ENCODE results near the gene LDLRAD2.

The LDLRAD2 gene

GRCh38 chr1:21860971-21861370 is 48.9 kb downstream of the LDLRAD2 start:
- no peak for DNase-seq (ENCODE audit: low read depth in 2 of 2)

- DNase-seq (ENCODE audit: low read depth in 2 of 2): no peak
Measured at GRCh38 chr1:21861602-21862429, 49.8 kb downstream of the LDLRAD2 start.

GRCh38 chr1:21863981-21864380 is 51.9 kb downstream of the LDLRAD2 start:
- no peak for DNase-seq (ENCODE audit: low read depth in 2 of 2)

GRCh38 chr1:21864730-21865129 is 52.7 kb downstream of the LDLRAD2 start:
- no peak for DNase-seq (ENCODE audit: low read depth in 2 of 2)

GRCh38 chr1:21865609-21865942 is 53.5 kb downstream of the LDLRAD2 start:
- DNase-seq (ENCODE audit: low read depth in 2 of 2): no peak

- DNase-seq (ENCODE audit: low read depth in 2 of 2): no peak
Measured at GRCh38 chr1:21865943-21866706, 54.1 kb downstream of the LDLRAD2 start.

GRCh38 chr1:21866707-21867043 is 54.6 kb downstream of the LDLRAD2 start:
- DNase-seq (ENCODE audit: low read depth in 2 of 2): no peak

- no peak for DNase-seq (ENCODE audit: low read depth in 2 of 2)
Measured at GRCh38 chr1:21867451-21867996, 55.5 kb downstream of the LDLRAD2 start.

GRCh38 chr1:21868482-21868881 is 56.4 kb downstream of the LDLRAD2 start:
- DNase-seq (ENCODE audit: low read depth in 2 of 2): no peak

GRCh38 chr1:21868941-21869454 is 56.9 kb downstream of the LDLRAD2 start:
- no peak for DNase-seq (ENCODE audit: low read depth in 2 of 2)

GRCh38 chr1:21869620-21870121 is 57.6 kb downstream of the LDLRAD2 start:
- DNase-seq (ENCODE audit: low read depth in 2 of 2): peak; percentile 49 to 56

GRCh38 chr1:21870611-21871010 is 58.5 kb downstream of the LDLRAD2 start:
- no peak for DNase-seq (ENCODE audit: low read depth in 2 of 2)

GRCh38 chr1:21871943-21872342 is 59.9 kb downstream of the LDLRAD2 start:
- no peak for DNase-seq (ENCODE audit: low read depth in 2 of 2)

- DNase-seq (ENCODE audit: low read depth in 2 of 2): no peak
Measured at GRCh38 chr1:21872445-21873079, 60.5 kb downstream of the LDLRAD2 start.

- DNase-seq (ENCODE audit: low read depth in 2 of 2): no peak
Measured at GRCh38 chr1:21873174-21873573, 61.1 kb downstream of the LDLRAD2 start.

- DNase-seq (ENCODE audit: low read depth in 2 of 2): no peak
Measured at GRCh38 chr1:21873761-21874160, 61.7 kb downstream of the LDLRAD2 start.

- DNase-seq (ENCODE audit: low read depth in 2 of 2): no peak
Measured at GRCh38 chr1:21874328-21874727, 62.3 kb downstream of the LDLRAD2 start.
